SK-N-SH (cell line): ENCODE results near the gene TP63.

Experiments used
- EZH2phosphoT487 ChIP-seq: fragments of 200-600 bp; sonication (generic); IDR thresholded peaks from 2 replicates; pipeline ENCODE4 v1.6.1; 2017; ENCODE audit warnings: low read depth, mixed run types, mild to moderate bottlenecking, antibody characterized with exemption, moderate library complexity, borderline replicate concordance
- POLR2AphosphoS5 ChIP-seq: IDR thresholded peaks from 2 replicates; pipeline ENCODE4 v1.6.1; 2012; ENCODE audit warnings: low read depth, low read length
- TCF12 ChIP-seq: IDR thresholded peaks from 2 replicates; pipeline ENCODE4 v1.4.0; 2012
- TF ChIP-seq, protein P1 (sequence below): fragments of 200-600 bp; sonication (generic); IDR thresholded peaks from 2 replicates; pipeline ENCODE4 v1.6.1; 2017; ENCODE audit warnings: antibody characterized with exemption, mild to moderate bottlenecking, moderate library complexity

- TF ChIP-seq POLR2AphosphoS5, result no peak
- no peak for TF ChIP-seq TCF12
- TF ChIP-seq, protein P1, sequence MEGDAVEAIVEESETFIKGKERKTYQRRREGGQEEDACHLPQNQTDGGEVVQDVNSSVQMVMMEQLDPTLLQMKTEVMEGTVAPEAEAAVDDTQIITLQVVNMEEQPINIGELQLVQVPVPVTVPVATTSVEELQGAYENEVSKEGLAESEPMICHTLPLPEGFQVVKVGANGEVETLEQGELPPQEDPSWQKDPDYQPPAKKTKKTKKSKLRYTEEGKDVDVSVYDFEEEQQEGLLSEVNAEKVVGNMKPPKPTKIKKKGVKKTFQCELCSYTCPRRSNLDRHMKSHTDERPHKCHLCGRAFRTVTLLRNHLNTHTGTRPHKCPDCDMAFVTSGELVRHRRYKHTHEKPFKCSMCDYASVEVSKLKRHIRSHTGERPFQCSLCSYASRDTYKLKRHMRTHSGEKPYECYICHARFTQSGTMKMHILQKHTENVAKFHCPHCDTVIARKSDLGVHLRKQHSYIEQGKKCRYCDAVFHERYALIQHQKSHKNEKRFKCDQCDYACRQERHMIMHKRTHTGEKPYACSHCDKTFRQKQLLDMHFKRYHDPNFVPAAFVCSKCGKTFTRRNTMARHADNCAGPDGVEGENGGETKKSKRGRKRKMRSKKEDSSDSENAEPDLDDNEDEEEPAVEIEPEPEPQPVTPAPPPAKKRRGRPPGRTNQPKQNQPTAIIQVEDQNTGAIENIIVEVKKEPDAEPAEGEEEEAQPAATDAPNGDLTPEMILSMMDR, result no peak
- TF ChIP-seq EZH2phosphoT487, result no peak
These were observed 259.3 kb downstream of the TP63 start for GRCh38 chr3:189890496-189890895.
